ENCODE data around the gene SLC16A4.

DNA sequence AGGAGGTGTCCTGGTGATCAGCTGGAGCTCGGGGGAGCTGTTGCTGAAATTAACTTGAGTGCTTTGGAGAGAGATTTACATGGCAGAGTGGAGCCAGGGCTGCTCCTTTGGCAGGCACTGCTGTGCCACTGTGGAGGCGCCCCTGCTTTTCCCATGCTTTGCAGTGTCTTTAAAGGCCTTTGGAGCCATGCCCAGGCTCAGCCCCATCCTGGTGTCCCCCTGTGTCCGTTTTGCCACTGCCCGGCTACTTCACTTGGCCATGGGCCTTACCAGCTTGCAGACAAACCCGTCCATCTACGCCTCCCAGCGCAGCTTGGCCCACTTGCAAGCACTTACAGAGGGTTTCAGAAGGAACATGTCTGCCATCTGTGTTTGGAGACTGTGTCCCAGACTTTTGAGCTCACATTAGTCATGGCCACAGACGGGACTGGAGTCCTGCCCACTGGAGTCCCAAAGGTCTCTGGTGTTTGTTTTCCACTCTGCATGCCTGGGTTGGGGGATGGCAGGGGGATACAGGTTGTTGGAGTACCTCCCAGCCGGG, 34.9 kb upstream of the SLC16A4 start:
- TF ChIP-seq POLR2A (IDR thresholded peaks at IDR 0.05; ENCODE audit: control extremely low read depth in 1 of 2, low read depth in 2 of 2, low read length in 2 of 2) (no peak), POLR2AphosphoS5 (IDR thresholded peaks at IDR 0.05; ENCODE audit: low read depth, low read length) (no peak), ASH2L (IDR thresholded peaks at IDR 0.05; ENCODE audit: low read length) (no peak), CTCF (IDR thresholded peaks at IDR 0.05; ENCODE audit: control extremely low read depth in 1 of 3, insufficient read depth in 1 of 3, low read depth in 1 of 3, low read length in 3 of 3) (no peak), CHD2 (IDR thresholded peaks at IDR 0.05; ENCODE audit: low read length) (no peak), JUND (IDR thresholded peaks at IDR 0.05; ENCODE audit: low read length) (no peak), CHD1 (IDR thresholded peaks at IDR 0.05; ENCODE audit: low read depth, low read length) (no peak), TBP (IDR thresholded peaks at IDR 0.05; ENCODE audit: low read depth, low read length) (no peak), YY1 (IDR thresholded peaks at IDR 0.05; ENCODE audit: low read depth, low read length) (no peak)
- TF ChIP-seq, protein P1, sequence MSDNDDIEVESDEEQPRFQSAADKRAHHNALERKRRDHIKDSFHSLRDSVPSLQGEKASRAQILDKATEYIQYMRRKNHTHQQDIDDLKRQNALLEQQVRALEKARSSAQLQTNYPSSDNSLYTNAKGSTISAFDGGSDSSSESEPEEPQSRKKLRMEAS (IDR thresholded peaks at IDR 0.05), result no peak

Data from H1 (cell line).